NCI-H2029 treated with DMSO at 0.1 percent for 48 hours (cell line): ENCODE measurements around the gene ADAM23.

Experiments used
- DNase-seq: peaks from one replicate; lab custom pipeline; 2025; lab: John Stamatoyannopoulos, UW

The ADAM23 gene

GRCh38 chr2:206565666-206566065 is 122.3 kb downstream of the ADAM23 start:
- no peak for DNase-seq

GRCh38 chr2:206569470-206569869 is 126.1 kb downstream of the ADAM23 start:
- DNase-seq, result no peak

GRCh38 chr2:206570199-206570598 is 126.9 kb downstream of the ADAM23 start:
- DNase-seq, result no peak

GRCh38 chr2:206572725-206573124 is 129.4 kb downstream of the ADAM23 start:
- no peak for DNase-seq

- no peak for DNase-seq
Observed at GRCh38 chr2:206573793-206574192, 130.5 kb downstream of the ADAM23 start.

- DNase-seq, result no peak
Observed at GRCh38 chr2:206584323-206585116, 141.2 kb downstream of the ADAM23 start.

- no peak for DNase-seq
Observed at GRCh38 chr2:206585335-206585734, 142.0 kb downstream of the ADAM23 start.

- no peak for DNase-seq
Observed at GRCh38 chr2:206586609-206587008, 143.3 kb downstream of the ADAM23 start.

GRCh38 chr2:206597717-206598218 is 154.4 kb downstream of the ADAM23 start:
- DNase-seq, result no peak

GRCh38 chr2:206603243-206603642 is 159.9 kb downstream of the ADAM23 start:
- no peak for DNase-seq

- DNase-seq, result no peak
Observed at GRCh38 chr2:206610451-206610850, 167.1 kb downstream of the ADAM23 start.

- no peak for DNase-seq
Observed at GRCh38 chr2:206611191-206611590, 167.9 kb downstream of the ADAM23 start.

GRCh38 chr2:206611736-206612135 is 168.4 kb downstream of the ADAM23 start:
- DNase-seq, result no peak

- no peak for DNase-seq
Observed at GRCh38 chr2:206614811-206615210, 171.5 kb downstream of the ADAM23 start.

GRCh38 chr2:206615417-206616089 is 172.2 kb downstream of the ADAM23 start:
- no peak for DNase-seq

- no peak for DNase-seq
Observed at GRCh38 chr2:206616151-206616550, 172.8 kb downstream of the ADAM23 start.

- no peak for DNase-seq
Observed at GRCh38 chr2:206619011-206619410, 175.7 kb downstream of the ADAM23 start.

GRCh38 chr2:206626108-206626507 is 182.8 kb downstream of the ADAM23 start:
- DNase-seq, result no peak

GRCh38 chr2:206627632-206628031 is 184.3 kb downstream of the ADAM23 start:
- DNase-seq, result no peak

- DNase-seq, result no peak
Observed at GRCh38 chr2:206631340-206631739, 188.0 kb downstream of the ADAM23 start.

GRCh38 chr2:206635015-206635414 is 191.7 kb downstream of the ADAM23 start:
- no peak for DNase-seq

- no peak for DNase-seq
Observed at GRCh38 chr2:206639636-206640035, 196.3 kb downstream of the ADAM23 start.

- DNase-seq, result no peak
Observed at GRCh38 chr2:206641226-206641625, 197.9 kb downstream of the ADAM23 start.
